ENCODE data around the gene C1QTNF5. TPM values are rescaled to one million over a fixed set of nuclear protein-coding genes. Genes with fewer than 3 reads are reported as not detected.

C1QTNF5 gene
- total and polyA plus RNA-seq, 2 donors (not counting 1 experiment from before 2014, with no cell fraction given), result not detected

GRCh38 chr11:119324189-119324588 lies 16.5 kb downstream of the C1QTNF5 start:
- no peak for ATAC-seq (ENCODE audit: low read depth)

More at GRCh38 chr11:119324189-119324588, 16.5 kb downstream of the C1QTNF5 start:
- ChIA-PET CTCF (interaction anchor here (0.6 to 4.5 kb wide), 25 partner anchors 8 to 230 kb away, joined by 3 to 45 read pairs (median 5); partner anchors contain the start of genes CBL, DPAGT1, RNF26 and USP2), POLR2A (no interaction called here)
- Histone ChIP-seq H2AFZ (ENCODE audit: insufficient read depth, low read depth, low read length, poor library complexity, severe bottlenecking) (no peak overlapping the region), H3K9ac (ENCODE audit: low read length) (no peak overlapping the region), H3K27me3 (replicated peaks in 1 of 4; ENCODE audit: control extremely low read depth in 1 of 4, control insufficient read depth in 3 of 4, insufficient read depth in 4 of 4, low read length in 3 of 4) (peaks cover 0 to 10% (median 4%) of the 10 kb centered on the region in 4 experiments), H3K4me3 (ENCODE audit: control extremely low read depth in 1 of 5, extremely low read depth in 1 of 5, insufficient read depth in 1 of 5, low read depth in 2 of 5, low read length in 4 of 5) (no peak overlapping the region), H3K4me2 (replicated peaks; ENCODE audit: low read depth, low read length, poor library complexity, severe bottlenecking) (no peak overlapping the region), H3K36me3 (replicated peaks in 1 of 2; ENCODE audit: control extremely low read depth in 1 of 2, control insufficient read depth in 1 of 2, extremely low read depth in 1 of 2, insufficient read depth in 2 of 2, low read length in 1 of 2) (no peaks in the 10 kb centered on the region), H4K20me1 (ENCODE audit: control insufficient read depth, insufficient read depth, low read length, poor library complexity, severe bottlenecking) (no peaks in the 10 kb centered on the region), H3K79me2 (ENCODE audit: control insufficient read depth, insufficient read depth, low read length) (no peaks in the 10 kb centered on the region), H3K9me3 (ENCODE audit: control extremely low read depth in 1 of 3, control insufficient read depth in 2 of 3, insufficient read depth in 1 of 3, low read length in 2 of 3) (peaks cover 0 to 4% (median 0%) of the 10 kb centered on the region in 3 donors), H3K4me1 (ENCODE audit: control insufficient read depth in 2 of 2, insufficient read depth in 2 of 2, low read length in 2 of 2) (peaks cover 9 to 23% of the 10 kb centered on the region in 2 donors), H3K27ac (ENCODE audit: low read length in 2 of 2) (no peak overlapping the region)
- Mint-ChIP-seq H3K9me3 (ENCODE audit: insufficient read depth) (no peaks in the 10 kb centered on the region), H3K27ac (no peak overlapping the region), H3K4me3 (no peak overlapping the region), H3K4me1 (peaks cover 21% of the 10 kb centered on the region), H3K27me3 (peaks cover 1% of the 10 kb centered on the region)
- no peak for DNase-seq
- no peak for TF ChIP-seq EZH2 (IDR thresholded peaks at IDR 0.05; ENCODE audit: borderline replicate concordance, insufficient read depth, low read depth, low read length, poor library complexity, severe bottlenecking)
- TF ChIP-seq CTCF (IDR thresholded peaks at IDR 0.05), result no peak
- intact Hi-C loops (cut with micrococcal nuclease), result no loop called here
- 23% methylated on average over 4 of the region's 4 CpGs for WGBS (ENCODE audit: insufficient coverage)

Data from B cell (primary cell).